IMR-90 (cell line): ENCODE data around the gene INPP4A. TPM values are rescaled to one million over a fixed set of nuclear protein-coding genes. Genes with fewer than 3 reads are reported as not detected.

Source experiments
- ATAC-seq: fragments of 200-7000 bp; cut with Tn5 transposase; 2 replicates; pipeline ENCODE4 v1.9.1; 2020; ENCODE audit warnings: low read depth, mild to moderate bottlenecking, moderate library complexity
- BruUV-seq: library from RNA; stranded (reverse); fragments of 400-500 nt; replicated peaks from 2 replicates; lab custom pipeline; 2021; lab: Mats Ljungman, UMichigan
- CTCF ChIA-PET: fragments of 300-600 bp; formaldehyde crosslinking; extraction: SDS; loops from one replicate; lab custom pipeline; 2021; ENCODE audit warnings: antibody characterized with exemption; lab: Yijun Ruan, JAX
- POLR2A ChIA-PET: fragments of 300-600 bp; sonication (Branson Sonifier 250); formaldehyde crosslinking; loops from one replicate; lab custom pipeline; 2022; ENCODE audit warnings: antibody characterized with exemption; ENCODE audit not compliant: unreplicated experiment; lab: Charles Lee
- DNase-seq: peaks from one replicate; pipeline ENCODE4 v3.0.0; 2013
- H2AFZ ChIP-seq: replicated peaks from 2 replicates; pipeline ENCODE3; 2013; ENCODE audit warnings: low read length, mild to moderate bottlenecking; ENCODE audit not compliant: poor library complexity
- H2AK5ac ChIP-seq: 2 replicates; pipeline ENCODE4 v1.6.1; 2013; ENCODE audit warnings: low read depth, low read length, inconsistent platforms
- H2AK9ac ChIP-seq: replicated peaks from 2 replicates; pipeline ENCODE3; 2013; ENCODE audit warnings: mild to moderate bottlenecking, low read depth, low read length, moderate library complexity; ENCODE audit not compliant: poor library complexity
- H2BK120ac ChIP-seq: 2 replicates; pipeline ENCODE4 v1.6.1; 2013; ENCODE audit warnings: low read depth, low read length, inconsistent platforms
- H2BK15ac ChIP-seq: 3 replicates; pipeline ENCODE4 v1.6.1; 2013; ENCODE audit warnings: low read depth, low read length, inconsistent platforms
- H2BK20ac ChIP-seq: 2 replicates; pipeline ENCODE4 v1.6.1; 2013; ENCODE audit warnings: low read depth, mild to moderate bottlenecking, inconsistent platforms, low read length, moderate library complexity
- H2BK5ac ChIP-seq: 2 replicates; pipeline ENCODE4 v1.6.1; 2013; ENCODE audit warnings: mild to moderate bottlenecking, low read depth, low read length, inconsistent platforms; ENCODE audit not compliant: poor library complexity, severe bottlenecking
- H3K14ac ChIP-seq: replicated peaks from 2 replicates; pipeline ENCODE4 v1.6.1; 2013; ENCODE audit warnings: low read depth, low read length, inconsistent platforms
- H3K18ac ChIP-seq: 2 replicates; pipeline ENCODE4 v1.6.1; 2013; ENCODE audit warnings: low read depth, low read length, control low read depth
- H3K23ac ChIP-seq: 2 replicates; pipeline ENCODE4 v1.6.1; 2013; ENCODE audit warnings: low read depth, low read length, inconsistent platforms
- H3K27ac ChIP-seq: 2 replicates; pipeline ENCODE4 v1.5.1; 2013; ENCODE audit warnings: mild to moderate bottlenecking, control low read depth, low read length; ENCODE audit not compliant: insufficient read depth
- H3K27me3 ChIP-seq: 2 replicates; pipeline ENCODE4 v1.6.1; 2013; ENCODE audit warnings: low read length; ENCODE audit not compliant: control insufficient read depth, insufficient read depth
- H3K36me3 ChIP-seq: 2 replicates; pipeline ENCODE4 v1.6.1; 2013; ENCODE audit warnings: low read length, mixed read lengths; ENCODE audit not compliant: control insufficient read depth, insufficient read depth
- H3K4ac ChIP-seq: 2 replicates; pipeline ENCODE4 v1.6.1; 2013; ENCODE audit warnings: low read depth, low read length, inconsistent platforms
- H3K4me1 ChIP-seq: 2 replicates; pipeline ENCODE4 v1.6.1; 2013; ENCODE audit warnings: low read length, mixed read lengths; ENCODE audit not compliant: control insufficient read depth, insufficient read depth
- H3K4me2 ChIP-seq: 2 replicates; pipeline ENCODE4 v1.6.1; 2013; ENCODE audit warnings: low read depth, mild to moderate bottlenecking, control low read depth, low read length, moderate library complexity
- H3K4me3 ChIP-seq: 2 replicates; pipeline ENCODE4 v1.5.1; 2013; ENCODE audit warnings: low read depth, mild to moderate bottlenecking, control low read depth, low read length, moderate library complexity; ENCODE audit not compliant: insufficient read depth
- H3K56ac ChIP-seq: 2 replicates; pipeline ENCODE4 v1.6.1; 2013; ENCODE audit warnings: low read length, inconsistent platforms; ENCODE audit not compliant: insufficient read depth; ENCODE audit errors: extremely low read depth
- H3K79me1 ChIP-seq, 2 experiments: 2 replicates each; pipeline ENCODE4 v1.6.1; 2013; ENCODE audit warnings: low read length in 2 of 2, inconsistent platforms in 1 of 2, low read depth in 1 of 2
- H3K9ac ChIP-seq: 2 replicates; pipeline ENCODE4 v1.6.1; 2013; ENCODE audit warnings: low read depth, low read length, control low read depth
- H3K9me1 ChIP-seq: 2 replicates; pipeline ENCODE4 v1.6.1; 2013; ENCODE audit warnings: low read length, inconsistent platforms; ENCODE audit not compliant: insufficient read depth
- H3K9me3 ChIP-seq: 2 replicates; pipeline ENCODE4 v1.6.1; 2013; ENCODE audit warnings: low read length; ENCODE audit not compliant: control insufficient read depth, insufficient read depth
- H4K20me1 ChIP-seq: 2 replicates; pipeline ENCODE4 v1.6.1; 2013; ENCODE audit warnings: low read length, inconsistent platforms; ENCODE audit not compliant: insufficient read depth
- H4K5ac ChIP-seq: 2 replicates; pipeline ENCODE4 v1.6.1; 2013; ENCODE audit warnings: mild to moderate bottlenecking, low read depth, low read length, control low read depth
- H4K8ac ChIP-seq, 2 experiments: 2 replicates each; pipeline ENCODE4 v1.6.1; 2013; ENCODE audit warnings: low read depth in 2 of 2, low read length in 2 of 2, control low read depth in 1 of 2, inconsistent platforms in 1 of 2
- H4K91ac ChIP-seq: 2 replicates; pipeline ENCODE4 v1.6.1; 2013; ENCODE audit warnings: low read depth, low read length, inconsistent platforms; ENCODE audit not compliant: insufficient read depth
- BHLHE40 ChIP-seq: fragments of 150-350 bp; IDR thresholded peaks from 2 replicates; pipeline ENCODE4 v1.6.1; 2016; ENCODE audit warnings: mild to moderate bottlenecking, low read depth, low read length
- CEBPB ChIP-seq: IDR thresholded peaks from 2 replicates; pipeline ENCODE4 v1.6.1; 2012; ENCODE audit warnings: low read depth, low read length, improper control_type of control experiment
- CHD1 ChIP-seq: IDR thresholded peaks from 2 replicates; pipeline ENCODE4 v1.6.1; 2012; ENCODE audit warnings: low read depth, low read length, improper control_type of control experiment
- MAZ ChIP-seq: IDR thresholded peaks from 2 replicates; pipeline ENCODE4 v1.6.1; 2012; ENCODE audit warnings: low read depth, mild to moderate bottlenecking, low read length, improper control_type of control experiment, moderate library complexity, borderline replicate concordance
- NFE2L2 ChIP-seq: fragments of 150-350 bp; IDR thresholded peaks from 2 replicates; pipeline ENCODE4 v1.6.1; 2016; ENCODE audit warnings: low read depth, mild to moderate bottlenecking, low read length
- POLR2A ChIP-seq: IDR thresholded peaks from 2 replicates; pipeline ENCODE4 v1.6.1; 2012; ENCODE audit warnings: mild to moderate bottlenecking, low read depth, low read length
- RAD21 ChIP-seq: IDR thresholded peaks from 2 replicates; pipeline ENCODE4 v1.6.1; 2012; ENCODE audit warnings: low read length, improper control_type of control experiment
- RFX5 ChIP-seq: IDR thresholded peaks from 2 replicates; pipeline ENCODE4 v1.8.0; 2012; ENCODE audit warnings: low read depth, mild to moderate bottlenecking, low read length, moderate library complexity
- SMC3 ChIP-seq: fragments of 150-350 bp; IDR thresholded peaks from 2 replicates; pipeline ENCODE4 v1.6.1; 2016; ENCODE audit warnings: low read depth, mild to moderate bottlenecking, antibody characterized with exemption, low read length, moderate library complexity
- USF2 ChIP-seq: fragments of 150-350 bp; IDR thresholded peaks from 2 replicates; pipeline ENCODE4 v1.6.1; 2017; ENCODE audit warnings: mild to moderate bottlenecking, antibody characterized with exemption, low read length, low read depth
- WGBS, 2 experiments: methylation state at CpG; one replicate each; pipeline versions ENCODE4 v1.1.5 to v1.1.7; 2013; ENCODE audit warnings: missing lambda C conversion rate in 2 of 2; ENCODE audit not compliant: insufficient read length in 1 of 2; ENCODE audit errors: extremely low coverage in 2 of 2; 5-methylcytosine and 5-hydroxymethylcytosine counted together
- dilution Hi-C: fragments of 300-500 bp; cut with HindIII; formaldehyde crosslinking; loops from one replicate; pipeline ENCODE4 v1.14.3; 2018; ENCODE audit warnings: low sequenced_read_pairs; ENCODE audit not compliant: unreplicated experiment
- in situ Hi-C: fragments of 300-500 bp; cut with MboI; formaldehyde crosslinking; loops from 3 replicates; pipeline ENCODE4 v1.14.3; 2019; ENCODE audit warnings: low sequenced_read_pairs, inconsistent platforms, mixed read lengths
- intact Hi-C: fragments of 100-400 bp; cut with micrococcal nuclease; formaldehyde crosslinking; loops from 2 replicates; pipeline ENCODE4 v1.10.0; 2022
- polyA plus RNA-seq, 3 experiments: library from polyadenylated mRNA; depleted of rRNA; stranded (reverse); fragments of >200 nt; gene quantifications; 2 replicates each; pipeline ENCODE4 v1.2.3, GENCODE V29; 2012; ENCODE audit warnings: low replicate concordance in 1 of 3
- total RNA-seq: library from RNA; depleted of rRNA; stranded (reverse); fragments of >200 nt; gene quantifications from 2 replicates; pipeline ENCODE4 v1.2.3, GENCODE V29; 2012

INPP4A gene
- total and polyA plus RNA-seq, 2 of the 4 experiments (the other 2 are of a cell fraction) = 14.5 to 27.1 TPM

GRCh38 chr2:98482362-98482761 is 37.7 kb downstream of the INPP4A start:
- WGBS, 2 experiments = no CpG with 5 or more reads among the region's 2 CpGs
- no peak overlapping the region for H3K18ac ChIP-seq
- H3K23ac ChIP-seq = no peak overlapping the region
- BruUV-seq = no TSS peak
- H3K14ac ChIP-seq = no peak overlapping the region
- no peak for ATAC-seq
- no peaks in the 10 kb centered on the region for H3K36me3 ChIP-seq
- no peaks in the 10 kb centered on the region for H3K9me3 ChIP-seq
- H2AK5ac ChIP-seq = no peak overlapping the region
- H2BK20ac ChIP-seq = no peak overlapping the region
- no peak overlapping the region for H4K5ac ChIP-seq
- H3K79me1 ChIP-seq = peaks cover 37 to 73% of the 10 kb centered on the region in 2 experiments
- dilution Hi-C loops (no loop called here), intact Hi-C loops (no loop called here), in situ Hi-C loops (no loop called here)
- no peak overlapping the region for H3K4ac ChIP-seq
- no peak overlapping the region for H4K91ac ChIP-seq
- H3K4me3 ChIP-seq = no peak overlapping the region
- no peak overlapping the region for H3K4me2 ChIP-seq
- H4K8ac ChIP-seq = no peak overlapping the region
- no peak overlapping the region for H2BK15ac ChIP-seq
- H3K27ac ChIP-seq = no peak overlapping the region
- no peak overlapping the region for H2BK120ac ChIP-seq
- no peak overlapping the region for H2AFZ ChIP-seq
- no peak for TF ChIP-seq RAD21
- TF ChIP-seq USF2 = no peak
- no peak for TF ChIP-seq CEBPB
- no peak for TF ChIP-seq BHLHE40
- no peak for TF ChIP-seq SMC3
- TF ChIP-seq MAZ = no peak
- no peak for TF ChIP-seq CHD1
- no peak for TF ChIP-seq POLR2A
- TF ChIP-seq RFX5 = no peak
- no peak for TF ChIP-seq NFE2L2
- ChIA-PET CTCF (no interaction called here), POLR2A (no interaction called here)
- H3K56ac ChIP-seq = no peak overlapping the region
- no peak overlapping the region for H3K9ac ChIP-seq
- no peak overlapping the region for H2BK5ac ChIP-seq
- H3K4me1 ChIP-seq = peaks cover 12% of the 10 kb centered on the region
- no peak for DNase-seq
- H3K27me3 ChIP-seq = no peaks in the 10 kb centered on the region
- H3K9me1 ChIP-seq = peaks cover 8% of the 10 kb centered on the region; the same call in 1 of the 2 replicates
- H2AK9ac ChIP-seq = no peak overlapping the region
- H4K20me1 ChIP-seq = peaks cover 69% of the 10 kb centered on the region
